Stomach (tissue), 4 donors: ENCODE results near the gene MAGI2.

ENCODE experiments used
- EP300 ChIP-seq: sonication (generic); formaldehyde crosslinking; IDR thresholded peaks from one replicate; pipeline ENCODE4 v1.6.1; 2017; ENCODE audit warnings: antibody characterized with exemption
- POLR2A ChIP-seq, 4 donors: fragments of 450-650 bp; IDR thresholded peaks; one replicate each; pipeline ENCODE4 v1.6.1; 2016; ENCODE audit warnings: antibody characterized with exemption in 4 of 4, control low read depth in 2 of 4, mild to moderate bottlenecking in 1 of 4, moderate library complexity in 1 of 4
- POLR2AphosphoS5 ChIP-seq, 3 donors: sonication (generic); formaldehyde crosslinking; IDR thresholded peaks; one replicate each; pipeline ENCODE4 v1.6.1; 2016; ENCODE audit warnings: antibody characterized with exemption in 3 of 3
- TF ChIP-seq, protein P1 (sequence below), 7 experiments: fragments of 450-650 bp in 4 of 7; fragments of 200-600 bp in 3 of 7; sonication (generic) in 3 of 7; IDR thresholded peaks; one replicate each; pipeline ENCODE4 v1.5.1; 2016 to 2019; ENCODE audit warnings: antibody characterized with exemption in 7 of 7, control low read depth in 2 of 7, mild to moderate bottlenecking in 1 of 7

DNA sequence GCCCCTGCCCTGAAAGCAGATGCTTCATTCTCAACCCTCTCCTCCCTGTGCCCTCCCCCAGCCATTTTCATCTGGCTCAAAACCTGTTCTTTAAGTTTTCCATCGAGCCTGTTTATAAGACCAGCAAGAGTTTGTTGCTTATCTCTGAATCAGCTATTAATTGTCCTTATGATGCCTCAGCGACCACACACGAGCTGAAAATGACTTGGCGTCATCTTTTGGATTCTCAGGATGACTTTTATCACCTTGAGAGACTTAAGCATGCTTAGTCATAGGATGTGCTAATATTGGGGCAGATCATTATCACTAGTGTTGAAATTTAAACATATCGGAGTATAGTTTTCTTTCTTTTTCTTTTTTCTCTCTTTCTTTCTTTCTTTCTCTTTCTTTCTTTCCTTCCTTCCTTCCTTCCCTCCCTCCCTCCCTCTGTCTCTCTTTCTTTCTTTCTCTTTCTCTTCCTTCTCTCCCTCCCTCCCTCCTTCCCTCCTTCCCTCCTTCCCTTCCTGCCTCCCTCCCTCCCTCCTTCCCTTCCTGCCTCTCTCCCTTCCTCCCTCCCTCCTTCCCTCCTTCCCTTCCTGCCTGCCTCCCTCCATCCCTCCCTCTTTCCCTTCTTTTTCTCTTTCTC, 1470.4 kb downstream of the MAGI2 start:
- no peak for TF ChIP-seq POLR2AphosphoS5 (IDR thresholded peaks at IDR 0.05)
- TF ChIP-seq, protein P1, sequence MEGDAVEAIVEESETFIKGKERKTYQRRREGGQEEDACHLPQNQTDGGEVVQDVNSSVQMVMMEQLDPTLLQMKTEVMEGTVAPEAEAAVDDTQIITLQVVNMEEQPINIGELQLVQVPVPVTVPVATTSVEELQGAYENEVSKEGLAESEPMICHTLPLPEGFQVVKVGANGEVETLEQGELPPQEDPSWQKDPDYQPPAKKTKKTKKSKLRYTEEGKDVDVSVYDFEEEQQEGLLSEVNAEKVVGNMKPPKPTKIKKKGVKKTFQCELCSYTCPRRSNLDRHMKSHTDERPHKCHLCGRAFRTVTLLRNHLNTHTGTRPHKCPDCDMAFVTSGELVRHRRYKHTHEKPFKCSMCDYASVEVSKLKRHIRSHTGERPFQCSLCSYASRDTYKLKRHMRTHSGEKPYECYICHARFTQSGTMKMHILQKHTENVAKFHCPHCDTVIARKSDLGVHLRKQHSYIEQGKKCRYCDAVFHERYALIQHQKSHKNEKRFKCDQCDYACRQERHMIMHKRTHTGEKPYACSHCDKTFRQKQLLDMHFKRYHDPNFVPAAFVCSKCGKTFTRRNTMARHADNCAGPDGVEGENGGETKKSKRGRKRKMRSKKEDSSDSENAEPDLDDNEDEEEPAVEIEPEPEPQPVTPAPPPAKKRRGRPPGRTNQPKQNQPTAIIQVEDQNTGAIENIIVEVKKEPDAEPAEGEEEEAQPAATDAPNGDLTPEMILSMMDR (IDR thresholded peaks at IDR 0.05): no peak
- TF ChIP-seq POLR2A (IDR thresholded peaks at IDR 0.05): no peak
- TF ChIP-seq EP300: no peak
